G401.6 (cell line): ENCODE measurements around the gene PROSER3.
"Not testable (repeated sequence)": the region's sequence is repeated elsewhere in the genome, so short reads cannot be mapped to it uniquely, and the experiment has no call there.

Source experiments
- FAIRE-seq: peaks from 2 replicates; lab custom pipeline; 2012; peaks lifted over from hg19 to GRCh38; lab: Jason Lieb, UNC

The PROSER3 gene

GRCh38 chr19:35722897-35723296, 35.1 kb upstream of the PROSER3 start:
- no peak for FAIRE-seq

DNA sequence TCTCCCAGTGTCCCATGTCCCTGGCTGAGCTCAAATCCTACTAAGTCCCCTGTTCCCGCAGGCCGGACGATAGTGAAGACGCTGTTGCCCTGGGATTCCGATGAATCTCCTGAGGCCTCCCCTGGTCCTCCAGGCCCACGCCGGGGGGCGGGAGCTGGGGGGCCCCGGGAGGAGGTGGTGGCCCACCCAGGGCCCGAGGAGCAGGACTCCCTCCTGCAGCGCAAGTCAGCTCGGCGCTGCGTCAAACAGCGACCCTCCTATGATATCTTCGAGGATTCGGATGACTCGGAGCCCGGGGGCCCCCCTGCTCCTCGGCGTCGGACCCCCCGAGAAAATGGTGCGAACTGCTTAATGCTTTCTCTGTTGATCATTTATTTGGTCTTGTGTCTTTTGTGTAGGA, 34.3 kb upstream of the PROSER3 start:
- FAIRE-seq: no peak

DNA sequence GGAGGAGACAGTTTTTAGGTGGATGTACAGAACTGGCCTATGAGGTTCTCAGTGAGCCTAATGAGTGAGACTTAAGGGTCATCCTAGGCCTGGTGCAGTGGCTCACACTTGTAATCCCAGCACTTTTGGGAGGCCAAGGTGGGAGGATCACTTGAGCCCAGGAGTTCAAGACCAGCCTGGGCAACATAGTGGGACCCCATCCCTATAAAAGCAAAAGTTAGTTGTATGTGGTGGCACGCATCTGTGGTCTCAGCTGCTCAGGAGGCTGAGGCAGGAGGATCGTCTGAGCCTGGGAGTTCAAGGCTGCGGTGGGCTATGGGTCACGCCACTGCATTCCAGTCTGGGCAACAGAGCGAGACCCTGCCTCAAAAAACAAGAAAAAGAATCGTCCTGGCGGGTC, 33.8 kb upstream of the PROSER3 start:
- not testable (repeated sequence) for FAIRE-seq

DNA sequence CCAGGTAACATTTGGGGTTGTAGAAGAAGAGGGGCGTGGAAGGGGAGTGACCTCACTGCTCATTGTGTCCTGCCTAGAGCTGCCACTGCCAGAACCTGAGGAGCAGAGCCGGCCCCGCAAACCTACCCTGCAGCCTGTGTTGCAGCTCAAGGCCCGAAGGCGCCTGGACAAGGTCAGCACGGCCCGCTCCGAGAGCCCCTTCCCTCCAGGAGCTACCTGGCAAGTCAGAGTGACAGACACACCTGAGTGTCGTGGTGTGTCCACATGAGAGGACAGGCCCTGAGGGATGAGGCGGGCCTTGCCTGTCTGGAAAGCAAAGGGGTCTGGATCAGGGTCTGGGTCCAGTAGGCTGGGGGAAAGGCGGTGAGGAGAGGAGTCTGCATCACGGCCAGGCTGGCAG, 33.4 kb upstream of the PROSER3 start:
- no peak for FAIRE-seq

- FAIRE-seq: no peak
These were observed 32.6 kb upstream of the PROSER3 start for GRCh38 chr19:35725216-35725861.

DNA sequence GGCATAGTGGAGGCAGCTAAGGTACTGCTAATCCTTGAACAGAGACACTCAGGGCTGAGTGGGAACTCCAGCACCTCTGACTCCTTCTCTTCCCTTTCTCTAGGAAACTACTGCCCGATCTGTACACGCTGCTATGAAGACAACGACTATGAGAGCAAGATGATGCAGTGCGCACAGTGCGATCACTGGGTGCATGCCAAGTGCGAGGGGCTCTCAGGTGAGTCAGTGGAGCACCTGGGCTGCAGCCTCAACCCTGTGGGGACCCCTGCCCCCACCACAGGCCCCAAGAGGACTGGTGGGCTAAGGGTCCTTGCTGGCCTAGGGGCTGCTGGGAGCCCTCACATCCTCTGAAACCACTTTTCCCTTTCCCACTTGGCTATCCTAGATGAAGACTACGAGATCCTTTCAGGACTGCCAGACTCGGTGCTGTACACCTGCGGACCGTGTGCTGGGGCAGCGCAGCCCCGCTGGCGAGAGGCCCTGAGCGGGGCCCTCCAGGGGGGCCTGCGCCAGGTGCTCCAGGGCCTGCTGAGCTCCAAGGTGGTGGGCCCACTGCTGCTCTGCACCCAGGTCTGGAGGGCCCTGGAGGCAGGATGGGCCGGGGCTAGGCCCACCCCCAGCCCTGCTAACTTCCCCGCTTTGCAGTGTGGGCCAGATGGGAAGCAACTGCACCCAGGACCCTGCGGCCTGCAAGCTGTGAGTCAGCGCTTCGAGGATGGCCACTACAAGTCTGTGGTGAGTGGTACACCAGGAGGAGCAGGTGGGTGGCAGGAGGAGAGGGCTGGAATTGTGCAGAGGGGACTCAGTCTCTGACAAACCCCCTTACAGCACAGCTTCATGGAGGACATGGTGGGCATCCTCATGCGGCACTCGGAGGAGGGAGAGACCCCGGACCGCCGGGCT, 30.7 kb upstream of the PROSER3 start:
- no peak for FAIRE-seq

DNA sequence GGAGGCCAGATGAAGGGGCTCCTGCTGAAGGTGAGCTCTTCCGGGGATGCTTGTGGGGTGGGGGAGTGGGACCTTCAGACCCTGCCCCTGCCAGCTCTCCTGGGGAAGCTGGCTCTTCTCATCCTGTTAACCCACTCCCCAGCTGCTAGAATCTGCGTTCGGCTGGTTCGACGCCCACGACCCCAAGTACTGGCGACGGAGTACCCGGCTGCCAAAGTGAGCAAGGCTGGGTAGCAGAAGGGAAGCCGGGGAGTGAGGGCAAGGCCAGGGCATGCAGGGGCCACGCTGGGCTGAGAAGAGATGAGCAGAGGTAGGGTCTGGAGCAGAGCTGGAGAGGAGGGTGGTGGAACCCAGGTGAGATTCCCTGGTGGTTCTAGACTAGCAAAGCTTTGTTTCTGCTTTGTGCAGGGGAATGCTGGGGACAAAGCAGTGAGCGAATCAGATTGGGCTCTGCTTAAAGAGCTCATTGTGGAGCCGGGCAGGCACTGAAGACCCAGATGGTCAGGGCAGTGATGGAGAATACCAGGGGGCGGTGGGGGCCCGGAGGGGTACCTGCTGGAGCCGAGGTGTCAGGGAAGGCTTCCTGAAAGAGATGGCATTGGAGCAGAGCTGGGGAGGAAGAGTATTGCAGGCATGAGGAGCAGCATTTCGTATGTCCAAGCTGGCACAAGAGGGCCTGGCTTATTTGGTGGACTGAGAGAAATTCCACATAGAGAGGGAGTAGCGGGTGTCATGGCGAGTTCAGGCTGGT, 29.8 kb upstream of the PROSER3 start:
- FAIRE-seq: no peak

DNA sequence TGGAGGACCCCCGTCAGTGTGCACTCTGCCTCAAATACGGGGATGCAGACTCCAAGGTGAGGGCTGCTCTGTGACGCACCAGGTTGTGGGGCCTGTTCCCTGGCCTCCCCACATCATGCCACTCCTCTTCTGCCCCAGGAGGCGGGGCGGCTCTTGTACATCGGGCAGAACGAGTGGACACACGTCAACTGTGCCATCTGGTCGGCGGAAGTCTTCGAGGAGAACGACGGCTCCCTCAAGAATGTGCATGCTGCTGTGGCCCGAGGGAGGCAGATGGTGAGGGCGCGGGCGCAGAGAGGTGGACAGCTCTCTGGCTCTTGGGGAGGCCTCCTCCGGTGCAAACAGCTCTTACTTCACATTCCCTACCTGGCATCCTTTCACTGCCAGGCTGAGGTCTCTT, 29.0 kb upstream of the PROSER3 start:
- FAIRE-seq: no peak

- no peak for FAIRE-seq
These were observed 28.2 kb upstream of the PROSER3 start for GRCh38 chr19:35729763-35730162.

GRCh38 chr19:35730326-35730725, 27.6 kb upstream of the PROSER3 start:
- FAIRE-seq: no peak

- FAIRE-seq: no peak
These were observed 26.6 kb upstream of the PROSER3 start for GRCh38 chr19:35731353-35731752.

- FAIRE-seq: no peak
These were observed 26.1 kb upstream of the PROSER3 start for GRCh38 chr19:35731779-35732405.

GRCh38 chr19:35732540-35733179, 25.3 kb upstream of the PROSER3 start:
- no peak for FAIRE-seq

GRCh38 chr19:35733180-35734125, 24.5 kb upstream of the PROSER3 start:
- no peak for FAIRE-seq

GRCh38 chr19:35734273-35734672, 23.7 kb upstream of the PROSER3 start:
- no peak for FAIRE-seq

- FAIRE-seq: no peak
These were observed 23.1 kb upstream of the PROSER3 start for GRCh38 chr19:35734889-35735288.

DNA sequence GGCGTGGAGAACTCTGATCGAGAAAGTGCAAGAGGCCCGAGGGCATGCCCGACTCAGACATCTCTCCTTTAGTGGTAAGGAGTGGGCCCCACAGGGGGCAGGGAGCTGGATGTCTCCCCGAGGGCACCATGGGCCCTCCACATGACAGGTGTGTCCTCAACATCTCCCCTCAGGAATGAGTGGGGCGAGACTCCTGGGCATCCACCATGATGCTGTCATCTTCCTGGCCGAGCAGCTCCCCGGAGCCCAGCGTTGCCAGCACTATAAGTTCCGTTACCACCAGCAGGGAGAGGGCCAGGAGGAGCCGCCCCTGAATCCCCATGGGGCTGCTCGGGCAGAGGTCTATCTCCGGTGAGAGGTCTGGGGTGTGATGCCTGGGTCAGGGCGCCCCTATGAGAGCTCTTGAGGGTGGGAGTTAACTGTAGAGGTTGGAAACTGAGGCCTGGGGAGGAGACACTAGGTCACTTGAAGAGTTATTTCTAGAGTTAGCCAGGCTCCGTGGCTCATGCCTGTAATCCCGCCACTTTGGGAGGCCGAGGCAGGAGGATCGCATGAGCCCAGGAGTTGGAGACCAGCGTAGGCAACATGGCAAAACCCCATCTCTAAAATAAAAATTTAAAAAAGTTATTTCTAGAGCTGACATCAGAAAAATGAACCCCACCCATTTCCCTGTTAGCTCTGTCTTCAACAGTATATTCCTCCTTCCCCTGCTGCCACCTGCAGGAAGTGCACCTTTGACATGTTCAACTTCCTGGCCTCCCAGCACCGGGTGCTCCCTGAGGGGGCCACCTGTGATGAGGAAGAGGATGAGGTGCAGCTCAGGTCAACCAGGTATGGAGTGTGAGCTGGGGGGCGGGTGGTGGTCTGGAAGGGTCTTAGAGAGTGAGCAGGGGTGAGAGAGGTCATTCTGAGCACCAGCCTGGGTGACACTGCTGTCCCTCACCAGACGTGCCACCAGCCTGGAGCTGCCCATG, 20.8 kb upstream of the PROSER3 start:
- FAIRE-seq: no peak

GRCh38 chr19:35738021-35738886, 19.7 kb upstream of the PROSER3 start:
- FAIRE-seq: no peak

DNA sequence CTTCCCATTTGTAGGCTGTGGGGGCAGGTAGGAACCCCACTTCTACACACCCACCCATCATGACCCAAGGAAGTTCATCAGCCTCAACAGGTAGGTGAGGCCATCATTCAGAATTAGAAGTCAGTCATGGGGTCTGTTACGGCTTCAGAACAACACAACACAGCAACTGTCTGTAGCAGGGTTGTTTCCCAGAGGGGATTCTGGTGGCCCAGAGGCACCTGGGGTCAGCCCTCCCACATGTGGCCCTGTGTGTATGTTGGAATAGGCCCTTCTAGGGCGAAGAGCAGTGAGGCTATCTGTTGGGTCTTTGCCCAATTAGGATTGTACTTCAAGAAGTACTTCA, 19.1 kb upstream of the PROSER3 start:
- FAIRE-seq: no peak
